GM12878 (cell line): ENCODE data around the gene WDFY4. TPM values are rescaled to one million over a fixed set of nuclear protein-coding genes. Genes with fewer than 3 reads are reported as not detected.
A peak's percentile ranks its signal among the peaks of the same experiment; 100 is the strongest.

ENCODE experiments used
- CBX5 ChIP-seq: sonication (generic); IDR thresholded peaks from 2 replicates; pipeline ENCODE4 v1.6.1; 2016; ENCODE audit warnings: low read depth, moderate library complexity, mild to moderate bottlenecking, inconsistent platforms
- CEBPB ChIP-seq, 2 experiments: fragments of 150-350 bp in 1 of 2; IDR thresholded peaks; 2 replicates each; pipeline ENCODE4 v1.6.1; 2012 to 2014; ENCODE audit warnings: low read depth in 2 of 2, low read length in 2 of 2, borderline replicate concordance in 1 of 2, inconsistent platforms in 1 of 2
- DPF2 ChIP-seq: fragments of 450-650 bp; IDR thresholded peaks from 2 replicates; pipeline ENCODE4 v1.6.1; 2017; ENCODE audit warnings: mild to moderate bottlenecking
- E2F4 ChIP-seq: IDR thresholded peaks from 2 replicates; pipeline ENCODE4 v1.6.1; 2012; ENCODE audit warnings: low read depth, low read length, improper control_type of control experiment
- GATAD2B ChIP-seq: fragments of 450-650 bp; conservative IDR thresholded peaks from 2 replicates; pipeline ENCODE4 v1.6.1; 2017; ENCODE audit warnings: low read depth, mild to moderate bottlenecking, moderate library complexity
- IRF3 ChIP-seq: fragments of 450-650 bp; IDR thresholded peaks from 2 replicates; pipeline ENCODE4 v1.6.1; 2014; ENCODE audit warnings: mild to moderate bottlenecking
- KDM1A ChIP-seq: fragments of 200-600 bp; sonication (generic); IDR thresholded peaks from 2 replicates; pipeline ENCODE4 v1.6.1; 2016; ENCODE audit warnings: borderline replicate concordance
- MTA3 ChIP-seq: IDR thresholded peaks from 2 replicates; pipeline ENCODE4 v1.6.1; 2012; ENCODE audit warnings: low read length, inconsistent platforms, borderline replicate concordance
- NFYA ChIP-seq: IDR thresholded peaks from 2 replicates; pipeline ENCODE4 v1.6.1; 2011; ENCODE audit warnings: low read depth, mild to moderate bottlenecking, low read length, improper control_type of control experiment, borderline replicate concordance
- NFYB ChIP-seq: IDR thresholded peaks from 2 replicates; pipeline ENCODE4 v1.6.1; 2011; ENCODE audit warnings: low read depth, mild to moderate bottlenecking, low read length, improper control_type of control experiment, moderate library complexity; ENCODE audit not compliant: insufficient read depth
- RAD51 ChIP-seq: fragments of 450-650 bp; IDR thresholded peaks from 2 replicates; pipeline ENCODE4 v1.6.1; 2016; ENCODE audit warnings: moderate library complexity, mild to moderate bottlenecking, inconsistent platforms
- RELA ChIP-seq: fragments of 450-650 bp; IDR thresholded peaks from 2 replicates; pipeline ENCODE4 v1.8.0; 2014; ENCODE audit warnings: borderline replicate concordance; ENCODE audit not compliant: partially characterized antibody
- SREBF2 ChIP-seq: IDR thresholded peaks from 2 replicates; pipeline ENCODE4 v1.6.1; 2012; ENCODE audit warnings: mild to moderate bottlenecking, low read length
- TAF1 ChIP-seq: IDR thresholded peaks from 2 replicates; pipeline ENCODE4 v1.6.1; 2011; ENCODE audit warnings: mild to moderate bottlenecking, low read depth, low read length, borderline replicate concordance
- TBL1XR1 ChIP-seq: IDR thresholded peaks from 2 replicates; pipeline ENCODE4 v1.6.1; 2012; ENCODE audit warnings: low read depth, low read length, improper control_type of control experiment
- USF1 ChIP-seq: IDR thresholded peaks from 2 replicates; pipeline ENCODE4 v1.6.1; 2011; ENCODE audit warnings: borderline replicate concordance, low read depth, mild to moderate bottlenecking, moderate library complexity, mixed read lengths, low read length; ENCODE audit not compliant: insufficient read depth; ENCODE audit errors: extremely low read length
- USF2 ChIP-seq: IDR thresholded peaks from 2 replicates; pipeline ENCODE4 v1.6.1; 2011; ENCODE audit warnings: low read depth, low read length, improper control_type of control experiment, borderline replicate concordance
- ZBTB33 ChIP-seq: fragments of 450-650 bp; IDR thresholded peaks from 2 replicates; pipeline ENCODE4 v1.6.1; 2017; ENCODE audit warnings: mild to moderate bottlenecking
- ZSCAN29 ChIP-seq: fragments of 450-650 bp; IDR thresholded peaks from 2 replicates; pipeline ENCODE4 v1.6.1; 2017; ENCODE audit warnings: mild to moderate bottlenecking, moderate library complexity
- ZZZ3 ChIP-seq: IDR thresholded peaks from 2 replicates; pipeline ENCODE4 v1.6.1; 2011; ENCODE audit warnings: low read depth; ENCODE audit not compliant: control insufficient read depth, insufficient read length
- polyA plus RNA-seq, 11 experiments: library from polyadenylated mRNA; depleted of rRNA in 4 of 11; unstranded in 6 of 11; stranded (reverse) in 5 of 11; fragments of >200 nt; fragmentation: Nextera tagmentation in 4 of 11; fragmentation: Illumina TruSeq in 1 of 11; extraction: Ambion mirVana in 4 of 11; extraction: Trizol in 1 of 11; gene quantifications; 1 replicate in 1 of 11; 2 replicates in 10 of 11; pipeline versions ENCODE4 v1.2.1 to v1.2.3, GENCODE V29; 2011 to 2016; ENCODE audit warnings: inconsistent platforms in 2 of 11, missing spikeins in 2 of 11, low read depth in 1 of 11
- total RNA-seq, 4 experiments: library from RNA; depleted of rRNA in 3 of 4; stranded (reverse); fragments of >200 nt in 3 of 4; fragmentation: Illumina TruSeq in 1 of 4; extraction: Trizol in 1 of 4; gene quantifications; 2 replicates each; pipeline versions ENCODE4 v1.2.1 to v1.2.3, GENCODE V29; 2013 to 2021

Gene WDFY4
- total and polyA plus RNA-seq, 10 of the 15 experiments (the other 5 are each of a cell fraction or from before 2014, with no cell fraction given): 13.5 to 132 (median 47.3) TPM

- TF ChIP-seq IRF3 (no peak), RELA (peak; percentile 8), E2F4 (no peak), ZBTB33 (no peak), CBX5 (peak; percentile 52; the same call in 1 of the 2 replicates), KDM1A (no peak), USF1 (peak; percentile 36), MTA3 (peak; percentile 9; the same call in 1 of the 2 replicates), GATAD2B (peak; percentile 56), RAD51 (peak; percentile 56), USF2 (no peak), ZZZ3 (no peak), ZSCAN29 (no peak), NFYB (no peak), DPF2 (no peak; the same call in 1 of the 2 replicates), NFYA (no peak), TBL1XR1 (0 out of 2 replicates have a peak, but pooled peaks have one; percentile 10), SREBF2 (no peak), TAF1 (peak; percentile 36; the same call in 1 of the 2 replicates), CEBPB (IDR thresholded peaks at IDR 0.05; ENCODE audit: borderline replicate concordance in 1 of 2, low read depth in 2 of 2, low read length in 2 of 2) (no peak)
Observed at GRCh38 chr10:48671914-48672595, 12.6 kb upstream of the WDFY4 start (continued).
